Activated naive CD4-positive, alpha-beta T cell treated with anti-CD3 and anti-CD28 coated beads for 36 hours (primary cell): ENCODE results near the gene MBNL1. TPM values are rescaled to one million over a fixed set of nuclear protein-coding genes. Genes with fewer than 3 reads are reported as not detected.
A peak's percentile ranks its signal among the peaks of the same experiment; 100 is the strongest.

Source experiments
- CTCF ChIA-PET: fragments of 350-600 bp; sonication (Branson Sonifier 250); formaldehyde crosslinking; loops from one replicate; lab custom pipeline; 2021; ENCODE audit warnings: antibody characterized with exemption; lab: Charles Lee
- DNase-seq: peaks from one replicate; pipeline ENCODE4 v3.0.0-alpha.2; 2020
- H3K27ac Mint-ChIP-seq: one replicate; pipeline ENCODE4 v1.8.0; 2021; ENCODE audit warnings: mild to moderate bottlenecking, mixed read lengths
- H3K27me3 Mint-ChIP-seq: one replicate; pipeline ENCODE4 v1.8.0; 2021; ENCODE audit warnings: low read depth, mixed read lengths
- H3K36me3 Mint-ChIP-seq: one replicate; pipeline ENCODE4 v1.8.0; 2021; ENCODE audit warnings: low read depth, mixed read lengths
- H3K4me1 Mint-ChIP-seq: one replicate; pipeline ENCODE4 v1.8.0; 2021; ENCODE audit warnings: low read depth, mixed read lengths
- H3K4me3 Mint-ChIP-seq: one replicate; pipeline ENCODE4 v1.8.0; 2021; ENCODE audit warnings: mild to moderate bottlenecking, moderate library complexity, mixed read lengths
- H3K9me3 Mint-ChIP-seq: one replicate; pipeline ENCODE4 v1.8.0; 2021; ENCODE audit warnings: mixed read lengths
- intact Hi-C: fragments of 100-400 bp; cut with micrococcal nuclease; formaldehyde crosslinking; loops from one replicate; pipeline ENCODE4 v1.15.1; 2023
- total RNA-seq, 2 experiments: library from RNA; stranded (reverse); gene quantifications; one replicate each; pipeline ENCODE4 v1.2.3, GENCODE V29; 2021

MBNL1 gene
- total RNA-seq, 2 experiments from 2014 or later: 387 to 391 TPM

GRCh38 chr3:152346058-152346457 lies 77.3 kb downstream of the MBNL1 start:
- H3K4me1 Mint-ChIP-seq: peaks cover 42% of the 10 kb centered on the region
- peaks cover 30% of the 10 kb centered on the region for H3K36me3 Mint-ChIP-seq
- no peak overlapping the region for H3K4me3 Mint-ChIP-seq
- CTCF ChIA-PET: interaction anchor here (1.5 kb wide), 1 partner anchor 14 kb away, joined by 4 read pairs; no protein-coding TSS in a partner anchor
- intact Hi-C loops: loop anchor here (10.0 kb wide), 1 partner anchor 271 kb away; no protein-coding TSS in a partner anchor
- H3K27ac Mint-ChIP-seq: peak overlapping the region; percentile 1
- H3K9me3 Mint-ChIP-seq: no peaks in the 10 kb centered on the region
- no peak for DNase-seq
- no peaks in the 10 kb centered on the region for H3K27me3 Mint-ChIP-seq

GRCh38 chr3:152346740-152347139 lies 78.0 kb downstream of the MBNL1 start:
- CTCF ChIA-PET: interaction anchor here (0.6 to 1.5 kb wide), 2 partner anchors 14 to 37 kb away, joined by 4 to 5 read pairs; no protein-coding TSS in a partner anchor
- intact Hi-C loops: loop anchor here (10.0 kb wide), 1 partner anchor 272 kb away; no protein-coding TSS in a partner anchor
- H3K27ac Mint-ChIP-seq: no peak overlapping the region
- no peak overlapping the region for H3K4me3 Mint-ChIP-seq
- H3K4me1 Mint-ChIP-seq: peaks cover 44% of the 10 kb centered on the region
- DNase-seq: no peak
- no peaks in the 10 kb centered on the region for H3K9me3 Mint-ChIP-seq
- H3K36me3 Mint-ChIP-seq: peaks cover 28% of the 10 kb centered on the region
- no peaks in the 10 kb centered on the region for H3K27me3 Mint-ChIP-seq

GRCh38 chr3:152348436-152349177 lies 79.9 kb downstream of the MBNL1 start:
- intact Hi-C loops: loop anchor here (2.0 to 10.0 kb wide), 2 partner anchors 14 to 274 kb away; no protein-coding TSS in a partner anchor
- Mint-ChIP-seq H3K4me1 (peaks cover 44% of the 10 kb centered on the region), H3K27ac (no peak overlapping the region), H3K36me3 (peaks cover 25% of the 10 kb centered on the region), H3K27me3 (no peaks in the 10 kb centered on the region), H3K4me3 (no peak overlapping the region), H3K9me3 (no peaks in the 10 kb centered on the region)
- CTCF ChIA-PET: no interaction called here
- no peak for DNase-seq

GRCh38 chr3:152349392-152349791 lies 80.7 kb downstream of the MBNL1 start:
- no peaks in the 10 kb centered on the region for H3K9me3 Mint-ChIP-seq
- intact Hi-C loops: loop anchor here (2.0 to 10.0 kb wide), 2 partner anchors 15 to 275 kb away; no protein-coding TSS in a partner anchor

GRCh38 chr3:152350139-152350538 lies 81.4 kb downstream of the MBNL1 start:
- Mint-ChIP-seq H3K36me3 (peaks cover 25% of the 10 kb centered on the region), H3K4me3 (no peak overlapping the region), H3K9me3 (no peaks in the 10 kb centered on the region), H3K4me1 (peaks cover 48% of the 10 kb centered on the region), H3K27me3 (no peaks in the 10 kb centered on the region), H3K27ac (no peak overlapping the region)
- CTCF ChIA-PET: no interaction called here
- intact Hi-C loops: no loop called here
- no peak for DNase-seq

More at GRCh38 chr3:152349392-152349791, 80.7 kb downstream of the MBNL1 start:
- no peaks in the 10 kb centered on the region for H3K27me3 Mint-ChIP-seq
- H3K4me1 Mint-ChIP-seq: peaks cover 46% of the 10 kb centered on the region
- no peak for DNase-seq
- H3K27ac Mint-ChIP-seq: no peak overlapping the region
- CTCF ChIA-PET: no interaction called here
- peaks cover 26% of the 10 kb centered on the region for H3K36me3 Mint-ChIP-seq
- H3K4me3 Mint-ChIP-seq: no peak overlapping the region

- peaks cover 49% of the 10 kb centered on the region for H3K4me1 Mint-ChIP-seq
- H3K9me3 Mint-ChIP-seq: no peaks in the 10 kb centered on the region
- intact Hi-C loops: no loop called here
- no peak for DNase-seq
- no peaks in the 10 kb centered on the region for H3K27me3 Mint-ChIP-seq
- H3K27ac Mint-ChIP-seq: peak overlapping the region; percentile 68
- peaks cover 26% of the 10 kb centered on the region for H3K36me3 Mint-ChIP-seq
- CTCF ChIA-PET: no interaction called here
- no peak overlapping the region for H3K4me3 Mint-ChIP-seq
These were observed 82.0 kb downstream of the MBNL1 start for GRCh38 chr3:152350776-152351175.

GRCh38 chr3:152352554-152352953 lies 83.8 kb downstream of the MBNL1 start:
- Mint-ChIP-seq H3K4me1 (peaks cover 53% of the 10 kb centered on the region), H3K27me3 (no peaks in the 10 kb centered on the region), H3K36me3 (peaks cover 22% of the 10 kb centered on the region), H3K4me3 (no peak overlapping the region), H3K9me3 (no peaks in the 10 kb centered on the region), H3K27ac (peak overlapping the region; percentile 59)
- CTCF ChIA-PET: interaction anchor here (0.6 to 1.1 kb wide), 2 partner anchors 9 to 20 kb away, joined by 3 read pairs; no protein-coding TSS in a partner anchor
- intact Hi-C loops: no loop called here
- peak; percentile 31 for DNase-seq

- H3K36me3 Mint-ChIP-seq: peaks cover 26% of the 10 kb centered on the region
- H3K9me3 Mint-ChIP-seq: no peaks in the 10 kb centered on the region
- no peaks in the 10 kb centered on the region for H3K27me3 Mint-ChIP-seq
- no peak for DNase-seq
- CTCF ChIA-PET: no interaction called here
- peak overlapping the region; percentile 55 for H3K27ac Mint-ChIP-seq
- intact Hi-C loops: no loop called here
- peaks cover 60% of the 10 kb centered on the region for H3K4me1 Mint-ChIP-seq
- no peak overlapping the region for H3K4me3 Mint-ChIP-seq
These were observed 84.8 kb downstream of the MBNL1 start for GRCh38 chr3:152353578-152353977.

GRCh38 chr3:152355744-152356665 lies 87.3 kb downstream of the MBNL1 start:
- H3K27me3 Mint-ChIP-seq: no peaks in the 10 kb centered on the region
- no peaks in the 10 kb centered on the region for H3K9me3 Mint-ChIP-seq
- no peak overlapping the region for H3K4me3 Mint-ChIP-seq
- no peak for DNase-seq
- CTCF ChIA-PET: interaction anchor here (0.6 to 0.8 kb wide), 2 partner anchors 8 to 42 kb away, joined by 3 read pairs; no protein-coding TSS in a partner anchor
- peak overlapping the region; percentile 70 for H3K27ac Mint-ChIP-seq
- intact Hi-C loops: no loop called here
- H3K36me3 Mint-ChIP-seq: peaks cover 26% of the 10 kb centered on the region
- peaks cover 74% of the 10 kb centered on the region for H3K4me1 Mint-ChIP-seq

GRCh38 chr3:152356870-152357276 lies 88.1 kb downstream of the MBNL1 start:
- CTCF ChIA-PET: no interaction called here
- no peak overlapping the region for H3K4me3 Mint-ChIP-seq
- H3K36me3 Mint-ChIP-seq: peaks cover 30% of the 10 kb centered on the region
- intact Hi-C loops: no loop called here
- no peaks in the 10 kb centered on the region for H3K27me3 Mint-ChIP-seq
- DNase-seq: peak; percentile 52
- peaks cover 78% of the 10 kb centered on the region for H3K4me1 Mint-ChIP-seq
- no peaks in the 10 kb centered on the region for H3K9me3 Mint-ChIP-seq
- H3K27ac Mint-ChIP-seq: peak overlapping the region; percentile 70

- Mint-ChIP-seq H3K9me3 (no peaks in the 10 kb centered on the region), H3K27me3 (no peaks in the 10 kb centered on the region), H3K27ac (peak overlapping the region; percentile 70), H3K4me3 (no peak overlapping the region), H3K36me3 (peaks cover 31% of the 10 kb centered on the region), H3K4me1 (peaks cover 80% of the 10 kb centered on the region)
- CTCF ChIA-PET: no interaction called here
- DNase-seq: no peak
- intact Hi-C loops: no loop called here
These were observed 88.9 kb downstream of the MBNL1 start for GRCh38 chr3:152357587-152357986.
